DND-41 (cell line): Measurements from ENCODE around the gene NCAN.
"Not testable (repeated sequence)": the region's sequence is repeated elsewhere in the genome, so short reads cannot be mapped to it uniquely, and the experiment has no call there.

Experiments used
- CTCF ChIP-seq: IDR thresholded peaks from 2 replicates; pipeline ENCODE4 v1.5.1; 2012; ENCODE audit warnings: borderline replicate concordance, low read length, moderate library complexity, mild to moderate bottlenecking; ENCODE audit not compliant: poor library complexity, severe bottlenecking; ENCODE audit errors: extremely low read depth
- EZH2 ChIP-seq: IDR thresholded peaks from 3 replicates; pipeline ENCODE4 v1.6.1; 2012; ENCODE audit warnings: borderline replicate concordance, low read depth, mild to moderate bottlenecking, moderate library complexity, low read length, inconsistent platforms; ENCODE audit not compliant: severe bottlenecking

- not testable (repeated sequence) for TF ChIP-seq CTCF, EZH2
Observed at GRCh38 chr19:19173243-19173642, 38.5 kb upstream of the NCAN start.
